HG02840 (cell line): ENCODE measurements around the gene TRIM27.
"Not testable (repeated sequence)": the region's sequence is repeated elsewhere in the genome, so short reads cannot be mapped to it uniquely, and the experiment has no call there.

Experiments used
- ATAC-seq: cut with Tn5 transposase; IDR thresholded peaks from one replicate; pipeline ENCODE4 v1.9.1; 2021; ENCODE audit warnings: mild to moderate bottlenecking, moderate library complexity, moderate number of reproducible peaks; ENCODE audit not compliant: unreplicated experiment, low FRiP score

Gene TRIM27

GRCh38 chr6:28865401-28866204, 58.2 kb downstream of the TRIM27 start:
- no peak for ATAC-seq

GRCh38 chr6:28864326-28864923, 59.4 kb downstream of the TRIM27 start:
- ATAC-seq: no peak

GRCh38 chr6:28863604-28864325, 60.0 kb downstream of the TRIM27 start:
- ATAC-seq: no peak

GRCh38 chr6:28862077-28862476, 61.7 kb downstream of the TRIM27 start:
- ATAC-seq: no peak

GRCh38 chr6:28861339-28861738, 62.4 kb downstream of the TRIM27 start:
- ATAC-seq: no peak

DNA sequence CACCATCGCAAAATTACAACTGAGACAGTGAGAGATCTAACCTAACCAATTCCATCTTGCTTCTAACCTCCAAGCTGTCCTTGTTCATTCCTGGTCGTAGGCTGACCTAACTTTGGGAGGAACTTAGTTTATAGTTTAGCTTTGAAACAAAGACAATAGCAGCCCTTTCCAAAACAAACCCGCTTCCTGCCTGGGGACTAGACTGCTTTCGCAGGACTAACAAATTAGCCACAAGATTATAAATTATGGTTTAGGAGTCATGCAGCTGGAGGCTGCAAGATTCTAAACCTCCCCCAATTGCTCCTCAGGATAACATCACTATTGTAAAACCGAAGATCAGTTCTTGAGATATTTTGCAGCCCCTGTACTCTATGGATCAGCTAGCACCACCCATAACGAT, 63.2 kb downstream of the TRIM27 start:
- no peak for ATAC-seq

- no peak for ATAC-seq
These were observed 64.8 kb downstream of the TRIM27 start for GRCh38 chr6:28858963-28859362.

- ATAC-seq: no peak
These were observed 67.2 kb downstream of the TRIM27 start for GRCh38 chr6:28856620-28857005.

GRCh38 chr6:28854405-28854804, 69.4 kb downstream of the TRIM27 start:
- ATAC-seq: not testable (repeated sequence)
